ENCODE data around the gene NFIX. TPM values are rescaled to one million over a fixed set of nuclear protein-coding genes. Genes with fewer than 3 reads are reported as not detected.

The NFIX gene
- total RNA-seq, 1 donor from 2014 or later = 118 TPM

DNA sequence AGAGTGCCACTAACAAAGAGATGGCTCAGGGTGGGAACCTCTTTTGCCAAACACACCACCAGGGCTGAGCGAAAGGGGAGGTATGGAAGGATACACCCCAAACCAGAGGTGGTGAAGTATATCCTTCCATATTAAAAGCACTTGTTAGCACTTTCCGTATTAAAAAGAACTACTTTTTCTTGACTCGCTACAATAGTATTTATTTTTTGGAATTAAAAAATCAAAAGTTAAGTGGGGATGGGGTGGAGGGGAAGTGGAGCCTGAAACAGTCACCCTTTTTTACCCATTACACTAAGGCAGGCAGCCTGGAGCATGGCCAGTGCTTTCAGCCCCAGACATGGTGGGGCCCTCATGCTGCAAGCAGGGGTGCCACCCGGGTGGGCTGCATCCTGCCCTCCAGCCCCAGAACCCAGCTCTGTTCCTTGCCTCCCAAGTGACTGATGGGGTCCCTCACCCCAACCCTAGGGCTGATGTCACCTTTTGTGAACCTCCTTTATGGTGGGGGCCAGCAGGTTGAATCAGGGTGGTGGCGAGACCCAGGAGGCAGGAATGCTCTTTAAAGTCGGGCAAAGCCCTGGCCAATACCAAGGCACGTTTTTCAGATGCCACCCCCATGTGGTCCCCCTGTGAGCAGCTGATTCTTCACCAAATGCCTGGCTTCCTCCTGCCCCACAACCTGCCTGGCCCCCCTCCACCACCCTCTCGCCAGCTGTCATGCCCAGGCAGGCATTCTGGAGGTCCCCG is 76.3 kb downstream of the NFIX start:
- Histone ChIP-seq H3K4me3 (no peak overlapping the region), H3K4me1 (peaks cover 76% of the 10 kb centered on the region), H3K9me3 (replicated peaks) (no peaks in the 10 kb centered on the region), H3K27ac (replicated peaks) (peak overlapping the region; percentile 74), H3K27me3 (ENCODE audit: low read depth) (no peaks in the 10 kb centered on the region), H3K36me3 (peaks cover 29% of the 10 kb centered on the region)
- no peak for DNase-seq
- TF ChIP-seq, protein P1, sequence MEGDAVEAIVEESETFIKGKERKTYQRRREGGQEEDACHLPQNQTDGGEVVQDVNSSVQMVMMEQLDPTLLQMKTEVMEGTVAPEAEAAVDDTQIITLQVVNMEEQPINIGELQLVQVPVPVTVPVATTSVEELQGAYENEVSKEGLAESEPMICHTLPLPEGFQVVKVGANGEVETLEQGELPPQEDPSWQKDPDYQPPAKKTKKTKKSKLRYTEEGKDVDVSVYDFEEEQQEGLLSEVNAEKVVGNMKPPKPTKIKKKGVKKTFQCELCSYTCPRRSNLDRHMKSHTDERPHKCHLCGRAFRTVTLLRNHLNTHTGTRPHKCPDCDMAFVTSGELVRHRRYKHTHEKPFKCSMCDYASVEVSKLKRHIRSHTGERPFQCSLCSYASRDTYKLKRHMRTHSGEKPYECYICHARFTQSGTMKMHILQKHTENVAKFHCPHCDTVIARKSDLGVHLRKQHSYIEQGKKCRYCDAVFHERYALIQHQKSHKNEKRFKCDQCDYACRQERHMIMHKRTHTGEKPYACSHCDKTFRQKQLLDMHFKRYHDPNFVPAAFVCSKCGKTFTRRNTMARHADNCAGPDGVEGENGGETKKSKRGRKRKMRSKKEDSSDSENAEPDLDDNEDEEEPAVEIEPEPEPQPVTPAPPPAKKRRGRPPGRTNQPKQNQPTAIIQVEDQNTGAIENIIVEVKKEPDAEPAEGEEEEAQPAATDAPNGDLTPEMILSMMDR (IDR thresholded peaks at IDR 0.05; ENCODE audit: borderline replicate concordance) = no peak
- intact Hi-C loops (cut with micrococcal nuclease) = no loop called here

DNA sequence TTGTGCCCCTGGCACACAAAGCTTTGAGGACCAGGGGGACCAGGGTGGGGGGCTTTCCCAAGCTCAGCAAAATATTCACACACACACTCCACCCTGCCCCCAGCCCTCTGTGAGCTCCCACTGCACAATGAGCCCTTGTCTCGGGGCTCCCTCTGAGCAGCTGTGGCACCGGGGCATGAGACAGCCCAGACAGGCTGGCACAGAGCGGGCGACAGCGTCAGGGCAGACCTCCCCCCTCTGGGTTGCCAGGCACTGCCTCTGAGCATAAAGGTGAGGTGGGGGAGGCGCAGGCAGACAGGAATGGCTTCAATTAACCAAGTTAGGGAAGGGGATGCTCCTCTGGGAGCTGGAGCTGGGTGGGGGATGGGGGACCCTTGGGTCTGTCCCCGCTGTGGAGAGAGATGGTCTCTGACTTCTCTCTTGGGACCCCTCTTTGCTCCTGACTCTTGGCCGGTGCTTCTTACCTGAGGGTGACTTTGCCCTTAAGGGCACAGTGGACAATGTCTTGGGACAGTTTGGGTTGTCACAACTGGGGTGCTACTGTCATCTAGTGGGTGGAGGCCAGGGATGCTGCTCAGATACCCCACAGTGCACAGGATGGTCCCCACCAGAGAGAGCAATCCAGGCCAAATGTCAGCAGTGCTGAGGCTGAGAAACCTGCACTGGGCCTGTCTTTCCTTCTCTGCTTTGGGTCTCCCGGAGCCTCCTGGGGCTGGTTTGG is 77.1 kb downstream of the NFIX start:
- peak overlapping the region; percentile 23 for H3K27ac ChIP-seq (replicated peaks)
- H3K4me1 ChIP-seq = peaks cover 76% of the 10 kb centered on the region
- TF ChIP-seq, protein P1 (IDR thresholded peaks at IDR 0.05; ENCODE audit: borderline replicate concordance) = no peak
- no peaks in the 10 kb centered on the region for H3K27me3 ChIP-seq (ENCODE audit: low read depth)
- peaks cover 31% of the 10 kb centered on the region for H3K36me3 ChIP-seq
- H3K4me3 ChIP-seq = no peak overlapping the region
- intact Hi-C loops (cut with micrococcal nuclease) = no loop called here
- no peak for DNase-seq
- H3K9me3 ChIP-seq (replicated peaks) = no peaks in the 10 kb centered on the region

DNA sequence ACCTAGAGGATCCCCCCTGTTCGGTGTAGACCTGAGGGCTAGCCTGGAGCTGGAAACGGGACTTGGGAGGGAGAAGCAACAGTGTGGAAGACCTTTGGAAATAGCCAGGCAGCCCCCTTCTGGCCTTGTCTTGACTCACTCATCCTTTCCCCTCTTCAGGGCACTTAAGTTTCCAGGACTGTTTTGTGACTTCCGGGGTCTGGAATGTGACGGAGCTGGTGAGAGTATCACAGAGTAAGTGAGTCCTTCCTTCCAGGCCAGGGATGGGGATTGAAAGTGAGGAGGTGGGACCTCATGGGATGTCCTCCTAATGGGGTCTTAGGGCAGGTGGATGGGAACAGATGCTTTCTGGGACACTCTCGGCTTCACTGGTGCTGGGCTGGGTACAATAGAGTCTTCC is 78.0 kb downstream of the NFIX start:
- TF ChIP-seq, protein P1 (IDR thresholded peaks at IDR 0.05; ENCODE audit: borderline replicate concordance) = no peak
- H3K27ac ChIP-seq (replicated peaks) = peak overlapping the region; percentile 16
- H3K36me3 ChIP-seq = peaks cover 31% of the 10 kb centered on the region
- intact Hi-C loops (cut with micrococcal nuclease) = no loop called here
- H3K27me3 ChIP-seq (ENCODE audit: low read depth) = no peaks in the 10 kb centered on the region
- no peak for DNase-seq
- H3K4me3 ChIP-seq = no peak overlapping the region
- H3K4me1 ChIP-seq = peaks cover 76% of the 10 kb centered on the region
- no peaks in the 10 kb centered on the region for H3K9me3 ChIP-seq (replicated peaks)

DNA sequence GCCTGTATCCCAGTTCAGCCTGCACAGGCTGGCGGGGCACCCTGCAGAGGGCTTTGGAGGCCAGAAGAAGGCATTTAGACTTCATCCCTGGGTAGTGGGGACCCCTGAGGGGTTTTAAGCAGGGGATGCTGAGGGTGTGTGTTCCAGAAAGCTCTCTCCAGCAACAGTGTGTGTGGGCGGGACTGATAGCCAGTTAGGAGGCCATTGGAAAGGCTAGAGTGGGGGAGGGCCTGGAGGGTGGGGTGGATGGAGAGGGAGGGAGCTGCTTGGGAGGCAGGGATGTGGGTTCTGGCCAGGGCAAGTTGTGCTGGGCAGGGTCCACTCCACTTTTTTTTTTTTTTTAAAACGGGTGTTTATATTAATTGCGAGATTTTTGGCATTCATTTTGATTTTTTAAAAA is 79.1 kb downstream of the NFIX start:
- TF ChIP-seq, protein P1 (IDR thresholded peaks at IDR 0.05; ENCODE audit: borderline replicate concordance) = no peak
- Histone ChIP-seq H3K4me1 (peaks cover 76% of the 10 kb centered on the region), H3K36me3 (peaks cover 31% of the 10 kb centered on the region), H3K27ac (replicated peaks) (no peak overlapping the region), H3K27me3 (ENCODE audit: low read depth) (no peaks in the 10 kb centered on the region), H3K4me3 (no peak overlapping the region), H3K9me3 (replicated peaks) (no peaks in the 10 kb centered on the region)
- intact Hi-C loops (cut with micrococcal nuclease) = no loop called here
- DNase-seq = no peak

DNA sequence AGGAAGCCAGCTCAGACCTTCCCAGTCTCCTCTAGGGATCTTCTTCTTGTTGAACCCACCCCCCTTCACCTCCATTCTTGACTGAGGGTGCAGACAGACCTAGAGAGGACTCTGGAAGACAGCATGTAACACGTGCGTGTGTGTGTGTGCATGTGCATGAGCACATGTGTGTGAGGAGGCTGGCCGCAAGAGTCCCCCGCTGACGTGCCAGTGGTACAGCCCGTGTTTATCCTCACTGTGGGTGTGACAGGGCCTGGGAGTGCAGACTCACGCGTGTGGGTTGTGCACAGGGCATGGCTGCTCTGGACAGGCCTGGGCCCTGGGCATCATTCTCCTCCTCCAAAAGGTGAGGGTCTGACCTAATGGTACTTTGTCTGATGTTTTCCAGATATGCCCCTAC is 81.0 kb downstream of the NFIX start:
- no peak overlapping the region for H3K4me3 ChIP-seq
- H3K27me3 ChIP-seq (ENCODE audit: low read depth) = no peaks in the 10 kb centered on the region
- H3K9me3 ChIP-seq (replicated peaks) = no peaks in the 10 kb centered on the region
- H3K27ac ChIP-seq (replicated peaks) = peak overlapping the region; percentile 86
- intact Hi-C loops (cut with micrococcal nuclease) = no loop called here
- peaks cover 35% of the 10 kb centered on the region for H3K36me3 ChIP-seq
- no peak for DNase-seq
- TF ChIP-seq, protein P1 (IDR thresholded peaks at IDR 0.05; ENCODE audit: borderline replicate concordance) = no peak
- peaks cover 68% of the 10 kb centered on the region for H3K4me1 ChIP-seq

Data from left ventricle myocardium inferior (tissue), 1 donor.